HEK293 (cell line): ENCODE data around the gene AMACR.

ENCODE experiments used
- CTCF ChIA-PET: fragments of 350-600 bp; formaldehyde crosslinking; extraction: SDS; loops from one replicate; lab custom pipeline; 2021; ENCODE audit warnings: antibody characterized with exemption; lab: Yijun Ruan, JAX
- POLR2A ChIA-PET: fragments of 300-600 bp; formaldehyde crosslinking; extraction: SDS; loops from one replicate; lab custom pipeline; 2020; ENCODE audit warnings: antibody characterized with exemption, inconsistent platforms; lab: Yijun Ruan, JAX
- H3K27ac ChIP-seq: fragments of 200-500 bp; sonication (Bioruptor generic); 2 replicates; pipeline ENCODE4 v1.5.1; 2014; ENCODE audit warnings: low read depth, low read length, control low read depth, inconsistent platforms; ENCODE audit errors: extremely low read depth
- H3K36me3 ChIP-seq, 2 experiments: fragments of 200-500 bp in 1 of 2; sonication (Bioruptor generic) in 1 of 2; 1 replicate in 1 of 2; 2 replicates in 1 of 2; pipeline ENCODE4 v1.5.1; 2014 to 2017; ENCODE audit warnings: inconsistent platforms in 2 of 2, low read length in 2 of 2; ENCODE audit not compliant: control insufficient read depth in 2 of 2, insufficient read depth in 1 of 2
- H3K4me1 ChIP-seq: fragments of 200-500 bp; sonication (Bioruptor generic); 2 replicates; pipeline ENCODE4 v1.5.1; 2014; ENCODE audit warnings: mild to moderate bottlenecking, low read length, inconsistent platforms; ENCODE audit not compliant: control insufficient read depth, insufficient read depth
- H3K4me3 ChIP-seq: 2 replicates; pipeline ENCODE4 v1.5.1; 2011; ENCODE audit warnings: low read depth, mild to moderate bottlenecking, control low read depth, low read length, moderate library complexity
- H3K9me3 ChIP-seq: fragments of 200-500 bp; sonication (Bioruptor generic); 2 replicates; pipeline ENCODE4 v1.5.1; 2014; ENCODE audit warnings: low read depth, low read length, inconsistent platforms; ENCODE audit not compliant: control insufficient read depth, insufficient read depth
- AEBP2 ChIP-seq: fragments of 450-650 bp; formaldehyde crosslinking; IDR thresholded peaks from 2 replicates; pipeline ENCODE4 v1.5.1; 2016; ENCODE audit warnings: missing biosample characterization, missing genetic modification characterization, borderline replicate concordance
- BCL11A ChIP-seq: fragments of 450-650 bp; formaldehyde crosslinking; IDR thresholded peaks from 2 replicates; pipeline ENCODE4 v1.5.1; 2016; ENCODE audit warnings: low read depth, missing biosample characterization, missing genetic modification characterization
- HOXC10 ChIP-seq: sonication (generic); formaldehyde crosslinking; IDR thresholded peaks from 2 replicates; pipeline ENCODE4 v1.8.1; 2023; ENCODE audit warnings: mild to moderate bottlenecking, missing genetic modification reagents
- MEIS1 ChIP-seq: sonication (generic); formaldehyde crosslinking; IDR thresholded peaks from 2 replicates; pipeline ENCODE4 v1.8.1; 2022; ENCODE audit warnings: missing genetic modification reagents, mild to moderate bottlenecking, borderline replicate concordance
- TCF7L2 ChIP-seq: IDR thresholded peaks from 2 replicates; pipeline ENCODE4 v1.6.1; 2011; ENCODE audit warnings: low read depth, mild to moderate bottlenecking, inconsistent platforms, low read length, moderate library complexity, borderline replicate concordance
- ZBTB20 ChIP-seq: fragments of 450-650 bp; formaldehyde crosslinking; IDR thresholded peaks from 2 replicates; pipeline ENCODE4 v1.5.1; 2016; ENCODE audit warnings: missing biosample characterization, missing genetic modification characterization
- ZEB2 ChIP-seq: fragments of 450-650 bp; formaldehyde crosslinking; IDR thresholded peaks from 2 replicates; pipeline ENCODE4 v1.5.1; 2016; ENCODE audit warnings: missing biosample characterization, missing genetic modification characterization
- ZIC2 ChIP-seq: fragments of 450-650 bp; formaldehyde crosslinking; IDR thresholded peaks from 2 replicates; pipeline ENCODE4 v1.5.1; 2016; ENCODE audit warnings: missing biosample characterization, missing genetic modification characterization
- ZNF10 ChIP-seq: fragments of 450-650 bp; formaldehyde crosslinking; IDR thresholded peaks from 2 replicates; pipeline ENCODE4 v1.5.1; 2017; ENCODE audit warnings: missing biosample characterization, missing genetic modification characterization
- ZNF157 ChIP-seq: fragments of 450-650 bp; formaldehyde crosslinking; IDR thresholded peaks from 2 replicates; pipeline ENCODE4 v1.5.1; 2016; ENCODE audit warnings: missing biosample characterization, missing genetic modification characterization
- ZNF423 ChIP-seq: fragments of 450-650 bp; formaldehyde crosslinking; IDR thresholded peaks from 2 replicates; pipeline ENCODE4 v1.5.1; 2016; ENCODE audit warnings: missing biosample characterization, missing genetic modification characterization
- ZNF558 ChIP-seq: fragments of 450-650 bp; formaldehyde crosslinking; IDR thresholded peaks from 2 replicates; pipeline ENCODE4 v1.5.1; 2016; ENCODE audit warnings: missing biosample characterization, missing genetic modification characterization
- ZNF596 ChIP-seq: fragments of 450-650 bp; IDR thresholded peaks from 2 replicates; pipeline ENCODE4 v1.5.0; 2018; ENCODE audit warnings: missing biosample characterization, mild to moderate bottlenecking, missing genetic modification characterization, moderate library complexity
- ZNF660 ChIP-seq: fragments of 450-650 bp; IDR thresholded peaks from 2 replicates; pipeline ENCODE4 v1.5.1; 2018; ENCODE audit warnings: missing biosample characterization, mild to moderate bottlenecking, missing genetic modification characterization
- ZNF670 ChIP-seq: fragments of 450-650 bp; formaldehyde crosslinking; IDR thresholded peaks from 2 replicates; pipeline ENCODE4 v1.5.1; 2016; ENCODE audit warnings: missing biosample characterization, missing genetic modification characterization, low read depth
- ZNF677 ChIP-seq: fragments of 450-650 bp; IDR thresholded peaks from 2 replicates; pipeline ENCODE4 v1.5.0; 2018; ENCODE audit warnings: missing biosample characterization, mild to moderate bottlenecking, missing genetic modification characterization, moderate library complexity
- ZNF785 ChIP-seq: fragments of 450-650 bp; formaldehyde crosslinking; IDR thresholded peaks from 2 replicates; pipeline ENCODE4 v1.5.1; 2016; ENCODE audit warnings: missing biosample characterization, missing genetic modification characterization
- ZSCAN4 ChIP-seq: fragments of 450-650 bp; formaldehyde crosslinking; IDR thresholded peaks from 2 replicates; pipeline ENCODE4 v1.5.1; 2017; ENCODE audit warnings: missing biosample characterization, missing genetic modification characterization
- TF ChIP-seq, protein P1 (sequence below): fragments of 450-650 bp; formaldehyde crosslinking; IDR thresholded peaks from 2 replicates; pipeline ENCODE4 v1.5.1; 2016; ENCODE audit warnings: missing biosample characterization, missing genetic modification characterization

The AMACR gene

DNA sequence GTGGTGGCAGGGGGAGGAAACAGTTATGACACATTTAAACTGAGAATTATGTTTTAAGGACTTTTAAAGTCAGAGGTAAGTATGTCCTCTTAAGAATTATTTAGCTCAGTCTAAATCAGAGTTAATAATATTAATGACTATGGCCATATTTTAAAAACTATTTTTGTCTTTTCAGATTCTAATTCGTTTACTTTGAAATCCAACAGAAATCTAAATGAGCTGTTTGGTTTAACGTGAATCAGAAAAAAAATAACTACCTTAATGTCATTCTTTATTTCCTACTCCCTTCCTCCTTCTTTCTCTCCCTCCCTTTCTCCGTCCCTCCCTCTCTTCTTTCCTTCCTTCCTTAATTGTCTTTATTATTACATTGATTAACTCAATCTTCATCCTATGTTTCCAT, 20.5 kb upstream of the AMACR start (continued):
- TF ChIP-seq ZNF596, result no peak
- TF ChIP-seq, protein P1, sequence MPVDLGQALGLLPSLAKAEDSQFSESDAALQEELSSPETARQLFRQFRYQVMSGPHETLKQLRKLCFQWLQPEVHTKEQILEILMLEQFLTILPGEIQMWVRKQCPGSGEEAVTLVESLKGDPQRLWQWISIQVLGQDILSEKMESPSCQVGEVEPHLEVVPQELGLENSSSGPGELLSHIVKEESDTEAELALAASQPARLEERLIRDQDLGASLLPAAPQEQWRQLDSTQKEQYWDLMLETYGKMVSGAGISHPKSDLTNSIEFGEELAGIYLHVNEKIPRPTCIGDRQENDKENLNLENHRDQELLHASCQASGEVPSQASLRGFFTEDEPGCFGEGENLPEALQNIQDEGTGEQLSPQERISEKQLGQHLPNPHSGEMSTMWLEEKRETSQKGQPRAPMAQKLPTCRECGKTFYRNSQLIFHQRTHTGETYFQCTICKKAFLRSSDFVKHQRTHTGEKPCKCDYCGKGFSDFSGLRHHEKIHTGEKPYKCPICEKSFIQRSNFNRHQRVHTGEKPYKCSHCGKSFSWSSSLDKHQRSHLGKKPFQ (tag by site-specific recombination), result no peak
- no peak for TF ChIP-seq BCL11A (tag by site-specific recombination)
- TF ChIP-seq, all 188 proteins: peak for 0

GRCh38 chr5:34026089-34026761, 18.4 kb upstream of the AMACR start:
- Histone ChIP-seq H3K9me3 (no peaks in the 10 kb centered on the region), H3K36me3 (no peaks in the 10 kb centered on the region), H3K4me1 (no peaks in the 10 kb centered on the region), H3K27ac (no peak overlapping the region), H3K4me3 (no peak overlapping the region)
- ChIA-PET CTCF (interaction anchor here (0.5 kb wide), 1 partner anchor 9 kb away, joined by 3 read pairs; no protein-coding TSS in a partner anchor), POLR2A (no interaction called here)
- TF ChIP-seq ZNF677 (tag by site-specific recombination) (no peak), ZNF423 (tag by site-specific recombination) (no peak)

- no peaks in the 10 kb centered on the region for H3K9me3 ChIP-seq
- POLR2A ChIA-PET, result interaction anchor here (1.9 kb wide), 1 partner anchor 14 kb away, joined by 4 read pairs; the partner anchor contains the start of gene AMACR
- H3K36me3 ChIP-seq, result no peaks in the 10 kb centered on the region
- no peak overlapping the region for H3K4me3 ChIP-seq
- H3K27ac ChIP-seq, result no peak overlapping the region
- no peak for TF ChIP-seq ZNF785 (tag by site-specific recombination)
- no peak for TF ChIP-seq MEIS1
- TF ChIP-seq ZNF157 (tag by site-specific recombination), result no peak
- no peak for TF ChIP-seq ZNF660 (tag by site-specific recombination)
- no peak for TF ChIP-seq AEBP2 (tag by site-specific recombination)
- no peak for TF ChIP-seq ZNF10 (tag by site-specific recombination)
- TF ChIP-seq HOXC10 (CRISPR knock-in tag), result no peak
- TF ChIP-seq TCF7L2, result no peak
- TF ChIP-seq ZNF670 (tag by site-specific recombination), result no peak
- no peak for TF ChIP-seq ZNF558
- TF ChIP-seq ZSCAN4 (tag by site-specific recombination), result no peak
- TF ChIP-seq ZIC2 (tag by site-specific recombination), result no peak
- no peak for TF ChIP-seq ZEB2
- no peak for TF ChIP-seq ZBTB20 (tag by site-specific recombination)
- no peak for TF ChIP-seq BCL11A (tag by site-specific recombination)
- TF ChIP-seq, all 188 proteins: peak for 0
- CTCF ChIA-PET, result interaction anchor here (0.7 to 1.0 kb wide), 2 partner anchors 11 to 53 kb away, joined by 3 to 5 read pairs; no protein-coding TSS in a partner anchor
- no peaks in the 10 kb centered on the region for H3K4me1 ChIP-seq
These were observed 14.4 kb upstream of the AMACR start for GRCh38 chr5:34022121-34022705.
